GM18867 (cell line): Measurements from ENCODE around the gene ST6GALNAC4.

Experiments
- ATAC-seq: cut with Tn5 transposase; IDR thresholded peaks from one replicate; pipeline ENCODE4 v1.9.1; 2021; ENCODE audit warnings: mild to moderate bottlenecking, moderate library complexity; ENCODE audit not compliant: unreplicated experiment

The ST6GALNAC4 gene

GRCh38 chr9:127915801-127916719 is 781 bp downstream of the ST6GALNAC4 start:
- no peak for ATAC-seq

GRCh38 chr9:127915325-127915752 is 1.5 kb downstream of the ST6GALNAC4 start:
- ATAC-seq: no peak

- ATAC-seq: no peak
Measured at GRCh38 chr9:127913682-127914081, 3.2 kb downstream of the ST6GALNAC4 start.

- ATAC-seq: no peak
Measured at GRCh38 chr9:127912882-127913281, 4.0 kb downstream of the ST6GALNAC4 start.

- no peak for ATAC-seq
Measured at GRCh38 chr9:127912296-127912695, 4.5 kb downstream of the ST6GALNAC4 start.

GRCh38 chr9:127910613-127911205 is 6.1 kb downstream of the ST6GALNAC4 start:
- ATAC-seq: no peak

- no peak for ATAC-seq
Measured at GRCh38 chr9:127909839-127910273, 7.0 kb downstream of the ST6GALNAC4 start.

GRCh38 chr9:127908660-127908926 is 8.2 kb downstream of the ST6GALNAC4 start:
- no peak for ATAC-seq

- ATAC-seq: no peak
Measured at GRCh38 chr9:127907867-127908659, 8.8 kb downstream of the ST6GALNAC4 start.

- ATAC-seq: no peak
Measured at GRCh38 chr9:127905788-127906191, 11.1 kb downstream of the ST6GALNAC4 start.

GRCh38 chr9:127905004-127905728 is 11.7 kb downstream of the ST6GALNAC4 start:
- no peak for ATAC-seq

- no peak for ATAC-seq
Measured at GRCh38 chr9:127904561-127905003, 12.3 kb downstream of the ST6GALNAC4 start.

GRCh38 chr9:127903557-127904475 is 13.0 kb downstream of the ST6GALNAC4 start:
- no peak for ATAC-seq

- ATAC-seq: peak; percentile 69
Measured at GRCh38 chr9:127899128-127899943, 17.5 kb downstream of the ST6GALNAC4 start, which contains the start of gene ST6GALNAC6. Gene ST6GALNAC6, minus strand, starts transcription at chr9:127899603. Its CDS starts 1,622 bp downstream, at chr9:127897981.

GRCh38 chr9:127898433-127899127 is 18.3 kb downstream of the ST6GALNAC4 start:
- ATAC-seq: no peak

GRCh38 chr9:127897193-127897692 is 19.6 kb downstream of the ST6GALNAC4 start:
- no peak for ATAC-seq

GRCh38 chr9:127896395-127897192 is 20.2 kb downstream of the ST6GALNAC4 start:
- ATAC-seq: no peak
